Uterus (tissue), 2 donors: ENCODE results near the gene CAPZA2.

Experiments
- CTCF ChIP-seq, 4 experiments: fragments of 200-600 bp in 2 of 4; fragments of 450-650 bp in 2 of 4; sonication (generic) in 2 of 4; IDR thresholded peaks; one replicate each; pipeline ENCODE4 v1.5.1; 2016 to 2019; ENCODE audit warnings: antibody characterized with exemption in 4 of 4, mild to moderate bottlenecking in 2 of 4, moderate library complexity in 1 of 4
- POLR2A ChIP-seq, 2 donors: fragments of 450-650 bp; IDR thresholded peaks; one replicate each; pipeline ENCODE4 v1.6.1; 2016; ENCODE audit warnings: antibody characterized with exemption in 2 of 2, mild to moderate bottlenecking in 1 of 2, moderate library complexity in 1 of 2

- TF ChIP-seq CTCF (IDR thresholded peaks at IDR 0.05) (no peak), POLR2A (IDR thresholded peaks at IDR 0.05) (no peak)
Measured at GRCh38 chr7:116922545-116922944, 60.2 kb downstream of the CAPZA2 start.
